HEK293 (cell line): Measurements from ENCODE around the gene GALNS.

Experiments used
- CTCF ChIA-PET: fragments of 350-600 bp; formaldehyde crosslinking; extraction: SDS; loops from one replicate; lab custom pipeline; 2021; ENCODE audit warnings: antibody characterized with exemption; lab: Yijun Ruan, JAX
- POLR2A ChIA-PET: fragments of 300-600 bp; formaldehyde crosslinking; extraction: SDS; loops from one replicate; lab custom pipeline; 2020; ENCODE audit warnings: antibody characterized with exemption, inconsistent platforms; lab: Yijun Ruan, JAX
- H3K27ac ChIP-seq: fragments of 200-500 bp; sonication (Bioruptor generic); 2 replicates; pipeline ENCODE4 v1.5.1; 2014; ENCODE audit warnings: low read depth, low read length, control low read depth, inconsistent platforms; ENCODE audit errors: extremely low read depth
- H3K36me3 ChIP-seq, 2 experiments: fragments of 200-500 bp in 1 of 2; sonication (Bioruptor generic) in 1 of 2; 1 replicate in 1 of 2; 2 replicates in 1 of 2; pipeline ENCODE4 v1.5.1; 2014 to 2017; ENCODE audit warnings: inconsistent platforms in 2 of 2, low read length in 2 of 2; ENCODE audit not compliant: control insufficient read depth in 2 of 2, insufficient read depth in 1 of 2
- H3K4me1 ChIP-seq: fragments of 200-500 bp; sonication (Bioruptor generic); 2 replicates; pipeline ENCODE4 v1.5.1; 2014; ENCODE audit warnings: mild to moderate bottlenecking, low read length, inconsistent platforms; ENCODE audit not compliant: control insufficient read depth, insufficient read depth
- H3K4me3 ChIP-seq: 2 replicates; pipeline ENCODE4 v1.5.1; 2011; ENCODE audit warnings: low read depth, mild to moderate bottlenecking, control low read depth, low read length, moderate library complexity
- H3K9me3 ChIP-seq: fragments of 200-500 bp; sonication (Bioruptor generic); 2 replicates; pipeline ENCODE4 v1.5.1; 2014; ENCODE audit warnings: low read depth, low read length, inconsistent platforms; ENCODE audit not compliant: control insufficient read depth, insufficient read depth
- BCL11A ChIP-seq: fragments of 450-650 bp; formaldehyde crosslinking; IDR thresholded peaks from 2 replicates; pipeline ENCODE4 v1.5.1; 2016; ENCODE audit warnings: low read depth, missing biosample characterization, missing genetic modification characterization
- IKZF3 ChIP-seq: fragments of 450-650 bp; IDR thresholded peaks from 2 replicates; pipeline ENCODE4 v1.5.0; 2018; ENCODE audit warnings: missing biosample characterization, mild to moderate bottlenecking, missing genetic modification characterization, moderate library complexity
- KLF16 ChIP-seq: fragments of 450-650 bp; formaldehyde crosslinking; IDR thresholded peaks from 2 replicates; pipeline ENCODE4 v1.5.1; 2017; ENCODE audit warnings: missing biosample characterization, missing genetic modification characterization
- REPIN1 ChIP-seq: fragments of 450-650 bp; formaldehyde crosslinking; IDR thresholded peaks from 2 replicates; pipeline ENCODE4 v1.5.1; 2017; ENCODE audit warnings: missing biosample characterization, missing genetic modification characterization, low read depth
- SP2 ChIP-seq: fragments of 450-650 bp; formaldehyde crosslinking; IDR thresholded peaks from 2 replicates; pipeline ENCODE4 v1.5.1; 2016; ENCODE audit warnings: missing biosample characterization, missing genetic modification characterization
- TCF7L2 ChIP-seq: IDR thresholded peaks from 2 replicates; pipeline ENCODE4 v1.6.1; 2011; ENCODE audit warnings: low read depth, mild to moderate bottlenecking, inconsistent platforms, low read length, moderate library complexity, borderline replicate concordance
- ZNF114 ChIP-seq: fragments of 450-650 bp; formaldehyde crosslinking; IDR thresholded peaks from 2 replicates; pipeline ENCODE4 v1.5.0; 2017; ENCODE audit warnings: missing biosample characterization, missing genetic modification characterization
- ZNF211 ChIP-seq: fragments of 450-650 bp; formaldehyde crosslinking; IDR thresholded peaks from 2 replicates; pipeline ENCODE4 v1.5.1; 2016; ENCODE audit warnings: low read depth, missing biosample characterization, missing genetic modification characterization
- ZNF37A ChIP-seq: fragments of 450-650 bp; IDR thresholded peaks from 2 replicates; pipeline ENCODE4 v1.5.1; 2018; ENCODE audit warnings: missing biosample characterization, missing genetic modification characterization
- ZNF621 ChIP-seq: fragments of 450-650 bp; formaldehyde crosslinking; IDR thresholded peaks from 2 replicates; pipeline ENCODE4 v1.5.1; 2017; ENCODE audit warnings: missing biosample characterization, missing genetic modification characterization
- ZNF664 ChIP-seq: fragments of 450-650 bp; formaldehyde crosslinking; IDR thresholded peaks from 2 replicates; pipeline ENCODE4 v1.5.1; 2016; ENCODE audit warnings: missing biosample characterization, missing genetic modification characterization
- ZNF791 ChIP-seq: fragments of 450-650 bp; formaldehyde crosslinking; IDR thresholded peaks from 2 replicates; pipeline ENCODE4 v1.5.1; 2016; ENCODE audit warnings: missing biosample characterization, missing genetic modification characterization
- TF ChIP-seq, protein P1 (sequence below): fragments of 450-650 bp; formaldehyde crosslinking; IDR thresholded peaks from 2 replicates; pipeline ENCODE4 v1.5.1; 2016; ENCODE audit warnings: missing biosample characterization, missing genetic modification characterization
- TF ChIP-seq, protein P2 (sequence below): fragments of 450-650 bp; formaldehyde crosslinking; IDR thresholded peaks from 2 replicates; pipeline ENCODE4 v1.5.1; 2016; ENCODE audit warnings: missing biosample characterization, missing genetic modification characterization, low read depth
- TF ChIP-seq, protein P3 (sequence below): fragments of 450-650 bp; formaldehyde crosslinking; IDR thresholded peaks from 2 replicates; pipeline ENCODE4 v1.5.1; 2017; ENCODE audit warnings: missing biosample characterization, missing genetic modification characterization
- TF ChIP-seq, protein P4 (sequence below): fragments of 450-650 bp; formaldehyde crosslinking; IDR thresholded peaks from 2 replicates; pipeline ENCODE4 v1.5.1; 2017; ENCODE audit warnings: missing biosample characterization, mild to moderate bottlenecking, missing genetic modification characterization, moderate library complexity
- TF ChIP-seq, protein P5 (sequence below): IDR thresholded peaks from 2 replicates; pipeline ENCODE4 v1.6.1; 2011; ENCODE audit warnings: mild to moderate bottlenecking, low read depth, low read length, borderline replicate concordance
- TF ChIP-seq, protein P6 (sequence below): fragments of 450-650 bp; formaldehyde crosslinking; IDR thresholded peaks from 2 replicates; pipeline ENCODE4 v1.5.1; 2017; ENCODE audit warnings: missing biosample characterization, missing genetic modification characterization
- TF ChIP-seq, protein P7 (sequence below): fragments of 450-650 bp; formaldehyde crosslinking; IDR thresholded peaks from 2 replicates; pipeline ENCODE4 v1.5.1; 2016; ENCODE audit warnings: missing biosample characterization, missing genetic modification characterization
- TF ChIP-seq, protein P8 (sequence below): fragments of 450-650 bp; formaldehyde crosslinking; IDR thresholded peaks from 2 replicates; pipeline ENCODE4 v1.5.1; 2016; ENCODE audit warnings: missing biosample characterization, missing genetic modification characterization, borderline replicate concordance

The GALNS gene

DNA sequence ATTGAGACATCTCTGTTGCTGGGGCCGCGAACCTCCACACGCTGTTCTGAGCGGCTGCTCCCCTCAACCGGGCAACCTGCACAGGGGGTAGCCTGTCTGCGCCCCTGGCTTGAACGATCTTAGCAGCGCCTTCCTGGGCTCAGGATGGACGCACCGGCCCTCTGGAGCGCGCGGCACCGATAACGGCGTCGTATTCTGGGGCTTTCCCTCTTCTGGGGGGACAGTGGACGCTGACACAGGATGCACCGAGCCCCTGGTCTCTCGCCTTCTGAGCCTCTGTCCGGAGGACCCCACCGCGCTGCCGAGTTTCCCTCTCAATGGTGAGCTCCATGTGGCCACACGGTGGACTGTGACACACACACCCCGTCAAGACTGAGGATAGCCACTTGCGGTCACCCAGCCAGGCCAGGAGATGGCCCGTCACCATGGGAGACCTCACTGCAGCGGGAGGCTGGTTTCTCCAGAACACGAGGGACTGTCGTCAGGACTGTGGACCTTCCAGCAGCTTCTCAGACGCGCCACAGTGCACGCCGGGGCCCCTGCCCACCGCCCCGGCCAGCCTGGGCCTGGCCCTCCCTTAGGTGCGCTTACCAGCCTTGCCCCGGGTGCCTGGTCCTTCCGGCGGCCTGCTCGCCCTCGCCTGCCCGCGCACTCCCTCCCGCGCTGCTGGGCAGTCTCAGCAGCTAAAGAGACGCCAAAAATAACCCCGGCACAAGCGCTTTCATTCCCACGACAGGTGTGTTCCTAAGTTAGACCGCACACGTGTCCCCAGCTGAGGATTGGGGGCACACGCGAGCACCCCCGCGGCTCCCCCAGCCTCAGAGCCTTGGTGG lies 39.7 kb upstream of the GALNS start (continued):
- TF ChIP-seq, protein P1, sequence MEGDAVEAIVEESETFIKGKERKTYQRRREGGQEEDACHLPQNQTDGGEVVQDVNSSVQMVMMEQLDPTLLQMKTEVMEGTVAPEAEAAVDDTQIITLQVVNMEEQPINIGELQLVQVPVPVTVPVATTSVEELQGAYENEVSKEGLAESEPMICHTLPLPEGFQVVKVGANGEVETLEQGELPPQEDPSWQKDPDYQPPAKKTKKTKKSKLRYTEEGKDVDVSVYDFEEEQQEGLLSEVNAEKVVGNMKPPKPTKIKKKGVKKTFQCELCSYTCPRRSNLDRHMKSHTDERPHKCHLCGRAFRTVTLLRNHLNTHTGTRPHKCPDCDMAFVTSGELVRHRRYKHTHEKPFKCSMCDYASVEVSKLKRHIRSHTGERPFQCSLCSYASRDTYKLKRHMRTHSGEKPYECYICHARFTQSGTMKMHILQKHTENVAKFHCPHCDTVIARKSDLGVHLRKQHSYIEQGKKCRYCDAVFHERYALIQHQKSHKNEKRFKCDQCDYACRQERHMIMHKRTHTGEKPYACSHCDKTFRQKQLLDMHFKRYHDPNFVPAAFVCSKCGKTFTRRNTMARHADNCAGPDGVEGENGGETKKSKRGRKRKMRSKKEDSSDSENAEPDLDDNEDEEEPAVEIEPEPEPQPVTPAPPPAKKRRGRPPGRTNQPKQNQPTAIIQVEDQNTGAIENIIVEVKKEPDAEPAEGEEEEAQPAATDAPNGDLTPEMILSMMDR (tag by site-specific recombination): no peak
- no peak for TF ChIP-seq SP2 (tag by site-specific recombination)
- TF ChIP-seq, protein P2, sequence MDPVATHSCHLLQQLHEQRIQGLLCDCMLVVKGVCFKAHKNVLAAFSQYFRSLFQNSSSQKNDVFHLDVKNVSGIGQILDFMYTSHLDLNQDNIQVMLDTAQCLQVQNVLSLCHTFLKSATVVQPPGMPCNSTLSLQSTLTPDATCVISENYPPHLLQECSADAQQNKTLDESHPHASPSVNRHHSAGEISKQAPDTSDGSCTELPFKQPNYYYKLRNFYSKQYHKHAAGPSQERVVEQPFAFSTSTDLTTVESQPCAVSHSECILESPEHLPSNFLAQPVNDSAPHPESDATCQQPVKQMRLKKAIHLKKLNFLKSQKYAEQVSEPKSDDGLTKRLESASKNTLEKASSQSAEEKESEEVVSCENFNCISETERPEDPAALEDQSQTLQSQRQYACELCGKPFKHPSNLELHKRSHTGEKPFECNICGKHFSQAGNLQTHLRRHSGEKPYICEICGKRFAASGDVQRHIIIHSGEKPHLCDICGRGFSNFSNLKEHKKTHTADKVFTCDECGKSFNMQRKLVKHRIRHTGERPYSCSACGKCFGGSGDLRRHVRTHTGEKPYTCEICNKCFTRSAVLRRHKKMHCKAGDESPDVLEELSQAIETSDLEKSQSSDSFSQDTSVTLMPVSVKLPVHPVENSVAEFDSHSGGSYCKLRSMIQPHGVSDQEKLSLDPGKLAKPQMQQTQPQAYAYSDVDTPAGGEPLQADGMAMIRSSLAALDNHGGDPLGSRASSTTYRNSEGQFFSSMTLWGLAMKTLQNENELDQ (tag by site-specific recombination): no peak
- TF ChIP-seq IKZF3: no peak
- TF ChIP-seq ZNF211 (tag by site-specific recombination): no peak
- TF ChIP-seq, protein P3, sequence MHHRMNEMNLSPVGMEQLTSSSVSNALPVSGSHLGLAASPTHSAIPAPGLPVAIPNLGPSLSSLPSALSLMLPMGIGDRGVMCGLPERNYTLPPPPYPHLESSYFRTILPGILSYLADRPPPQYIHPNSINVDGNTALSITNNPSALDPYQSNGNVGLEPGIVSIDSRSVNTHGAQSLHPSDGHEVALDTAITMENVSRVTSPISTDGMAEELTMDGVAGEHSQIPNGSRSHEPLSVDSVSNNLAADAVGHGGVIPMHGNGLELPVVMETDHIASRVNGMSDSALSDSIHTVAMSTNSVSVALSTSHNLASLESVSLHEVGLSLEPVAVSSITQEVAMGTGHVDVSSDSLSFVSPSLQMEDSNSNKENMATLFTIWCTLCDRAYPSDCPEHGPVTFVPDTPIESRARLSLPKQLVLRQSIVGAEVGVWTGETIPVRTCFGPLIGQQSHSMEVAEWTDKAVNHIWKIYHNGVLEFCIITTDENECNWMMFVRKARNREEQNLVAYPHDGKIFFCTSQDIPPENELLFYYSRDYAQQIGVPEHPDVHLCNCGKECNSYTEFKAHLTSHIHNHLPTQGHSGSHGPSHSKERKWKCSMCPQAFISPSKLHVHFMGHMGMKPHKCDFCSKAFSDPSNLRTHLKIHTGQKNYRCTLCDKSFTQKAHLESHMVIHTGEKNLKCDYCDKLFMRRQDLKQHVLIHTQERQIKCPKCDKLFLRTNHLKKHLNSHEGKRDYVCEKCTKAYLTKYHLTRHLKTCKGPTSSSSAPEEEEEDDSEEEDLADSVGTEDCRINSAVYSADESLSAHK: no peak
- no peak for TF ChIP-seq ZNF621 (tag by site-specific recombination)
- TF ChIP-seq BCL11A: no peak
- TF ChIP-seq REPIN1 (tag by site-specific recombination): no peak

DNA sequence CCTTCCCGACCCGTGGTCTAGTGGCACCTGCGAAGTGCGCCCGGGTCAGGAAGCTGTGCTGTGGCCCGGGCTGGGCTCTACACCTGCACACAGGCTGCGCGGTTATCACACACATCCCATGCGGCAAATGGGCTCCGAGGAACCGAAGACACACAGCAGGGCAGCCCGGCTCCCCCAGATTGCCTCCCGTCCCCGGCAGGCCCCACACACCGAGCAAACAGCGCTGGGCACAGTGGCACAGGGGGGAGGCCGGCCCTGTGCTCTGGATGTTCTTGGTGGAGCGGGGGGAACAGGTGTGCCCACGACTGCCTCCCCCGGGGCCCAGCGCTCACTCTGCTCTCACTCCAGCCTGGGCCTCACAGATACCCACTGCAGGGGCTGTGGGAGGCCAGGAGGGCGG lies 38.6 kb upstream of the GALNS start:
- ChIA-PET CTCF (no interaction called here), POLR2A (no interaction called here)
- H3K27ac ChIP-seq: no peak overlapping the region
- no peaks in the 10 kb centered on the region for H3K4me1 ChIP-seq
- no peaks in the 10 kb centered on the region for H3K36me3 ChIP-seq
- no peak overlapping the region for H3K4me3 ChIP-seq
- H3K9me3 ChIP-seq: no peaks in the 10 kb centered on the region
- TF ChIP-seq, protein P4, sequence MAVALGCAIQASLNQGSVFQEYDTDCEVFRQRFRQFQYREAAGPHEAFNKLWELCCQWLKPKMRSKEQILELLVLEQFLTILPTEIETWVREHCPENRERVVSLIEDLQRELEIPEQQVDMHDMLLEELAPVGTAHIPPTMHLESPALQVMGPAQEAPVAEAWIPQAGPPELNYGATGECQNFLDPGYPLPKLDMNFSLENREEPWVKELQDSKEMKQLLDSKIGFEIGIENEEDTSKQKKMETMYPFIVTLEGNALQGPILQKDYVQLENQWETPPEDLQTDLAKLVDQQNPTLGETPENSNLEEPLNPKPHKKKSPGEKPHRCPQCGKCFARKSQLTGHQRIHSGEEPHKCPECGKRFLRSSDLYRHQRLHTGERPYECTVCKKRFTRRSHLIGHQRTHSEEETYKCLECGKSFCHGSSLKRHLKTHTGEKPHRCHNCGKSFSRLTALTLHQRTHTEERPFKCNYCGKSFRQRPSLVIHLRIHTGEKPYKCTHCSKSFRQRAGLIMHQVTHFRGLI (tag by site-specific recombination): no peak
- TF ChIP-seq, protein P5, sequence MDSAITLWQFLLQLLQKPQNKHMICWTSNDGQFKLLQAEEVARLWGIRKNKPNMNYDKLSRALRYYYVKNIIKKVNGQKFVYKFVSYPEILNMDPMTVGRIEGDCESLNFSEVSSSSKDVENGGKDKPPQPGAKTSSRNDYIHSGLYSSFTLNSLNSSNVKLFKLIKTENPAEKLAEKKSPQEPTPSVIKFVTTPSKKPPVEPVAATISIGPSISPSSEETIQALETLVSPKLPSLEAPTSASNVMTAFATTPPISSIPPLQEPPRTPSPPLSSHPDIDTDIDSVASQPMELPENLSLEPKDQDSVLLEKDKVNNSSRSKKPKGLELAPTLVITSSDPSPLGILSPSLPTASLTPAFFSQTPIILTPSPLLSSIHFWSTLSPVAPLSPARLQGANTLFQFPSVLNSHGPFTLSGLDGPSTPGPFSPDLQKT: no peak
- TF ChIP-seq ZNF37A (tag by site-specific recombination): no peak
- TF ChIP-seq, protein P6, sequence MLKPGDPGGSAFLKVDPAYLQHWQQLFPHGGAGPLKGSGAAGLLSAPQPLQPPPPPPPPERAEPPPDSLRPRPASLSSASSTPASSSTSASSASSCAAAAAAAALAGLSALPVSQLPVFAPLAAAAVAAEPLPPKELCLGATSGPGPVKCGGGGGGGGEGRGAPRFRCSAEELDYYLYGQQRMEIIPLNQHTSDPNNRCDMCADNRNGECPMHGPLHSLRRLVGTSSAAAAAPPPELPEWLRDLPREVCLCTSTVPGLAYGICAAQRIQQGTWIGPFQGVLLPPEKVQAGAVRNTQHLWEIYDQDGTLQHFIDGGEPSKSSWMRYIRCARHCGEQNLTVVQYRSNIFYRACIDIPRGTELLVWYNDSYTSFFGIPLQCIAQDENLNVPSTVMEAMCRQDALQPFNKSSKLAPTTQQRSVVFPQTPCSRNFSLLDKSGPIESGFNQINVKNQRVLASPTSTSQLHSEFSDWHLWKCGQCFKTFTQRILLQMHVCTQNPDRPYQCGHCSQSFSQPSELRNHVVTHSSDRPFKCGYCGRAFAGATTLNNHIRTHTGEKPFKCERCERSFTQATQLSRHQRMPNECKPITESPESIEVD (tag by site-specific recombination): no peak
- TF ChIP-seq ZNF664: no peak
- TF ChIP-seq, protein P7, sequence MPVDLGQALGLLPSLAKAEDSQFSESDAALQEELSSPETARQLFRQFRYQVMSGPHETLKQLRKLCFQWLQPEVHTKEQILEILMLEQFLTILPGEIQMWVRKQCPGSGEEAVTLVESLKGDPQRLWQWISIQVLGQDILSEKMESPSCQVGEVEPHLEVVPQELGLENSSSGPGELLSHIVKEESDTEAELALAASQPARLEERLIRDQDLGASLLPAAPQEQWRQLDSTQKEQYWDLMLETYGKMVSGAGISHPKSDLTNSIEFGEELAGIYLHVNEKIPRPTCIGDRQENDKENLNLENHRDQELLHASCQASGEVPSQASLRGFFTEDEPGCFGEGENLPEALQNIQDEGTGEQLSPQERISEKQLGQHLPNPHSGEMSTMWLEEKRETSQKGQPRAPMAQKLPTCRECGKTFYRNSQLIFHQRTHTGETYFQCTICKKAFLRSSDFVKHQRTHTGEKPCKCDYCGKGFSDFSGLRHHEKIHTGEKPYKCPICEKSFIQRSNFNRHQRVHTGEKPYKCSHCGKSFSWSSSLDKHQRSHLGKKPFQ (tag by site-specific recombination): no peak
- TF ChIP-seq TCF7L2: no peak
- no peak for TF ChIP-seq KLF16 (tag by site-specific recombination)
- TF ChIP-seq ZNF791 (tag by site-specific recombination): no peak
- no peak for TF ChIP-seq ZNF114 (tag by site-specific recombination)
- TF ChIP-seq, protein P8, sequence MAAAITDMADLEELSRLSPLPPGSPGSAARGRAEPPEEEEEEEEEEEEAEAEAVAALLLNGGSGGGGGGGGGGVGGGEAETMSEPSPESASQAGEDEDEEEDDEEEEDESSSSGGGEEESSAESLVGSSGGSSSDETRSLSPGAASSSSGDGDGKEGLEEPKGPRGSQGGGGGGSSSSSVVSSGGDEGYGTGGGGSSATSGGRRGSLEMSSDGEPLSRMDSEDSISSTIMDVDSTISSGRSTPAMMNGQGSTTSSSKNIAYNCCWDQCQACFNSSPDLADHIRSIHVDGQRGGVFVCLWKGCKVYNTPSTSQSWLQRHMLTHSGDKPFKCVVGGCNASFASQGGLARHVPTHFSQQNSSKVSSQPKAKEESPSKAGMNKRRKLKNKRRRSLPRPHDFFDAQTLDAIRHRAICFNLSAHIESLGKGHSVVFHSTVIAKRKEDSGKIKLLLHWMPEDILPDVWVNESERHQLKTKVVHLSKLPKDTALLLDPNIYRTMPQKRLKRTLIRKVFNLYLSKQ (tag by site-specific recombination): no peak
